SKM-1 treated with dmso at 0.1 percent for 144 hours (cell line): ENCODE results near the gene CDC40.
"Not testable (repeated sequence)": the region's sequence is repeated elsewhere in the genome, so short reads cannot be mapped to it uniquely, and the experiment has no call there.

Experiments used
- DNase-seq: peaks from one replicate; lab custom pipeline; 2025; ENCODE audit not compliant: unreplicated experiment; lab: John Stamatoyannopoulos, UW

Gene CDC40

DNA sequence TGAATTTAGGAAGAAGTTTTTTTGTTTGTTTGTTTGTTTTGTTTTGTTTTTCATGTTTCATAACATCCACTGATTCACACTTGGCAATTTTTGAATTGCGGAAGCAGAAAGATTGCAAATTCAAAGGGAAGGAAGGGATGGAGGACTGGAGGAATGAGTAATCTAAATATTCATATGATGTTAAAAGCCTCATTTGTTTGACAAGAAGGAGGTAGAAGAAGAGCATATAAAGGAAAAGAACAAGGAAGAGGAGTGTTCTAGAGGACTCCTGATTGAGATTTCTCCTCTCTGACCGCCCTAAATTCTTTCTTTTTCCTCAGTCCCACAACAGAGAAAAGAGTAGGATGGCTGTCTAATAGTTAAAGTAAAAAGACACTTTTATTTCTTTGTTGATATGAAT lies 89.4 kb downstream of the CDC40 start:
- DNase-seq, result no peak

DNA sequence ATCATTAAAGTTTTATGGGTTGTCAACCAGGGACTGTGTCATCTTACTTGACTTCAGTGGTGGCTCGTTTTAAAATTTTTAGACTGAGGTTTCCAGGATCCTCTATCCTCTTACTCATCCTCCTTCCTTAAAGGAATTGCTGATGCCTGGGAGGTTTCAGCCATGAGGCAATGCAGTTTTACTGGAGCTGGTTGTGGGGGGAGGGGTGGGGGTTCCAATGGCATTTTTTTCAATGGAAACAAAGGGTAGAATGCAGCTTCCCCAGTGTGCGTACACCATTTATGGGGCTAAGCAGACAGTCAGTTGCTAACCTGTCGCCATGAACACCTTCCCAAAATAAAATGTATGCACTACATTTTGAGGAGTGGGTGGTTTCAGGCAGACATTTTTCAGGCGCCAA lies 89.9 kb downstream of the CDC40 start:
- DNase-seq, result no peak

DNA sequence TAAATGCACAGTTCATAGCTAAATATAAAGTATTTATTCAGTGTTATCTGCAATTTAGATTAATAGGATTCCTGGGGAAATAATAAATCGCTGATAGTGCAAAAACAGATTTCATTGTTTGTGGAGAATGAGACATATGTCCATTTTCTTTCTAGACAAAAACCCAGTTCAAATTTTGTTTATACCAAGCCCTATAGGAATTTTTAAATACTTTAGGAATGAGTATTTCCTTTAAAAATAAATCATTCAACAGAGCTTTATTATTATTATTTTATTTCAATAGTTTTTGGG lies 91.5 kb downstream of the CDC40 start:
- DNase-seq, result no peak

DNA sequence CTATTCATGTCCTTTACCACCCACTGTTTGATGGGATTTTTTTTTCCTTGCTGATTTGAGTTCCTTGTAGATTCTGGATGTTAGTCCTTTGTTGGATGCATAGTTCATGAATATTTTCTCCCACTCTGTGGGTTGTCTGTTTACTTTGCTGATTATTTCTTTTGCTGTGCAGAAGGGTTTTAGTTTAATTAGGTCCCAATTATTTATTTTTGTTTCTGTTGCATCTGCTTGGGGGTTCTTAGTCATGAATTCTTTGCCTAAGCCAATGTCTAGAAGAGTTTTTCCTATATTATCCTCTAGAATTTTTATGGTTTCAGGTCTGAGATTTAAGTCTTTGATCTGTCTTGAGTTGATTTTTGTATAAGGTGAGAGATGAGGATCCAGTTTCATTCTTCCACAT lies 92.6 kb downstream of the CDC40 start:
- DNase-seq, result not testable (repeated sequence)

DNA sequence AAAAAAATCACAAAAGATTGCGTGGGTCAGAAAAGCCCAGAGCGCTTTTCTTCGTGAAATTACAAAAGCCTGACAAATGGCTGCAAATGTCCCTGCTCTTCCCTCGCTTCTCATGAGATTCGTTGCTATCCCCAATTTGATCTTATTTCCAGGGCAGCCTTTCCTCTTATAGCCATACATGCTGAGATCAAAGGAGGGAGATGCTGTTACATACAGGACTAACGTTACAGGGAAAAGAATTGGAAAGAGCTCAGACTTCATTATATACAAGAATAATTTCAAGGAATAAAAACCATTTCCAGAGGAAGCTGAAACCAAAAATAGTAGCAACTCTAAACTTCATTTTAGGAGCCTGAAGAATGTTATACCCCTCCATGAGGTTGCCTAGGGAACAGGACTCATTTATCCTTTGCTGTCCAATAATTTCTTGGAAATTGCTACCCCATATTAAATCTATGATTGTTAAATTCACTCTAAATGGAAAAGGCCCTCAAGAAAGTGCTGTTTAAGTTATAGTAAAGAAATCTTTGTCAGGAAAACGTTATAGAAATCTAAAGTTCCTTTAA lies 97.0 kb downstream of the CDC40 start:
- DNase-seq, result no peak
